ENCODE data around the gene CAMK2D.
A peak's percentile ranks its signal among the peaks of the same experiment; 100 is the strongest.

Gene CAMK2D

DNA sequence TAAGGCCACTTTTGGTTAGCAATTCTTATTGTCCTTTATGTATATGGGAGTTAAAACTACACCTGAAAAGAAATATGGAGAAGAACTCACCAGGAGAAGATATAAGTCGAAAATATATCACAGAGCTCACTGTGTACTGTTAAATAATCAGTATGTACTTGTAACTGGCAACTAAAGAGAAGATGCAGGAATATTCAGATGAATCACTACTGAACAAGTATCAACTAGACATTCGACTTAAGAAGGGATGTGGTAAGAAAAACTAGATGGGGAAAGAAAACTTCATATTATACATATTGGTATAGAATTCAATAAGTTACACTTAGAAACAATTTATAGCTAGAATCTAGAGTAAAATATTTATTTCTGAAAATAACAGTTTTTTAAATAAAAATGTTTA lies 230.0 kb downstream of the CAMK2D start:
- TF ChIP-seq PPARA (CRISPR knock-in tag; IDR thresholded peaks at IDR 0.05; ENCODE audit: borderline replicate concordance) = no peak
- TF ChIP-seq ESRRG (CRISPR knock-in tag; IDR thresholded peaks at IDR 0.05) = no peak
- no peak for TF ChIP-seq BACH2 (CRISPR knock-in tag; IDR thresholded peaks at IDR 0.05; ENCODE audit: borderline replicate concordance)
- no peak for TF ChIP-seq ISL1 (CRISPR knock-in tag; IDR thresholded peaks at IDR 0.05)
- no peak for TF ChIP-seq ZC3H10 (CRISPR knock-in tag; IDR thresholded peaks at IDR 0.05)
- TF ChIP-seq SNAI2 (CRISPR knock-in tag; IDR thresholded peaks at IDR 0.05) = no peak
- TF ChIP-seq, protein P1, sequence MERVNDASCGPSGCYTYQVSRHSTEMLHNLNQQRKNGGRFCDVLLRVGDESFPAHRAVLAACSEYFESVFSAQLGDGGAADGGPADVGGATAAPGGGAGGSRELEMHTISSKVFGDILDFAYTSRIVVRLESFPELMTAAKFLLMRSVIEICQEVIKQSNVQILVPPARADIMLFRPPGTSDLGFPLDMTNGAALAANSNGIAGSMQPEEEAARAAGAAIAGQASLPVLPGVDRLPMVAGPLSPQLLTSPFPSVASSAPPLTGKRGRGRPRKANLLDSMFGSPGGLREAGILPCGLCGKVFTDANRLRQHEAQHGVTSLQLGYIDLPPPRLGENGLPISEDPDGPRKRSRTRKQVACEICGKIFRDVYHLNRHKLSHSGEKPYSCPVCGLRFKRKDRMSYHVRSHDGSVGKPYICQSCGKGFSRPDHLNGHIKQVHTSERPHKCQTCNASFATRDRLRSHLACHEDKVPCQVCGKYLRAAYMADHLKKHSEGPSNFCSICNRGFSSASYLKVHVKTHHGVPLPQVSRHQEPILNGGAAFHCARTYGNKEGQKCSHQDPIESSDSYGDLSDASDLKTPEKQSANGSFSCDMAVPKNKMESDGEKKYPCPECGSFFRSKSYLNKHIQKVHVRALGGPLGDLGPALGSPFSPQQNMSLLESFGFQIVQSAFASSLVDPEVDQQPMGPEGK (CRISPR knock-in tag; IDR thresholded peaks at IDR 0.05; ENCODE audit: borderline replicate concordance) = no peak
- no peak for TF ChIP-seq ZNF70 (CRISPR knock-in tag; IDR thresholded peaks at IDR 0.05)
- TF ChIP-seq ARNTL (CRISPR knock-in tag; IDR thresholded peaks at IDR 0.05; ENCODE audit: borderline replicate concordance, low read depth) = no peak
- TF ChIP-seq RARB (CRISPR knock-in tag; IDR thresholded peaks at IDR 0.05) = no peak
- TF ChIP-seq, protein P2, sequence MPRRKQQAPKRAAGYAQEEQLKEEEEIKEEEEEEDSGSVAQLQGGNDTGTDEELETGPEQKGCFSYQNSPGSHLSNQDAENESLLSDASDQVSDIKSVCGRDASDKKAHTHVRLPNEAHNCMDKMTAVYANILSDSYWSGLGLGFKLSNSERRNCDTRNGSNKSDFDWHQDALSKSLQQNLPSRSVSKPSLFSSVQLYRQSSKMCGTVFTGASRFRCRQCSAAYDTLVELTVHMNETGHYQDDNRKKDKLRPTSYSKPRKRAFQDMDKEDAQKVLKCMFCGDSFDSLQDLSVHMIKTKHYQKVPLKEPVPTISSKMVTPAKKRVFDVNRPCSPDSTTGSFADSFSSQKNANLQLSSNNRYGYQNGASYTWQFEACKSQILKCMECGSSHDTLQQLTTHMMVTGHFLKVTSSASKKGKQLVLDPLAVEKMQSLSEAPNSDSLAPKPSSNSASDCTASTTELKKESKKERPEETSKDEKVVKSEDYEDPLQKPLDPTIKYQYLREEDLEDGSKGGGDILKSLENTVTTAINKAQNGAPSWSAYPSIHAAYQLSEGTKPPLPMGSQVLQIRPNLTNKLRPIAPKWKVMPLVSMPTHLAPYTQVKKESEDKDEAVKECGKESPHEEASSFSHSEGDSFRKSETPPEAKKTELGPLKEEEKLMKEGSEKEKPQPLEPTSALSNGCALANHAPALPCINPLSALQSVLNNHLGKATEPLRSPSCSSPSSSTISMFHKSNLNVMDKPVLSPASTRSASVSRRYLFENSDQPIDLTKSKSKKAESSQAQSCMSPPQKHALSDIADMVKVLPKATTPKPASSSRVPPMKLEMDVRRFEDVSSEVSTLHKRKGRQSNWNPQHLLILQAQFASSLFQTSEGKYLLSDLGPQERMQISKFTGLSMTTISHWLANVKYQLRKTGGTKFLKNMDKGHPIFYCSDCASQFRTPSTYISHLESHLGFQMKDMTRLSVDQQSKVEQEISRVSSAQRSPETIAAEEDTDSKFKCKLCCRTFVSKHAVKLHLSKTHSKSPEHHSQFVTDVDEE (CRISPR knock-in tag; IDR thresholded peaks at IDR 0.05) = no peak
- no peak for TF ChIP-seq ZNF565 (CRISPR knock-in tag; conservative IDR thresholded peaks at IDR 0.05; ENCODE audit: low read depth)
- ATAC-seq = no peak

DNA sequence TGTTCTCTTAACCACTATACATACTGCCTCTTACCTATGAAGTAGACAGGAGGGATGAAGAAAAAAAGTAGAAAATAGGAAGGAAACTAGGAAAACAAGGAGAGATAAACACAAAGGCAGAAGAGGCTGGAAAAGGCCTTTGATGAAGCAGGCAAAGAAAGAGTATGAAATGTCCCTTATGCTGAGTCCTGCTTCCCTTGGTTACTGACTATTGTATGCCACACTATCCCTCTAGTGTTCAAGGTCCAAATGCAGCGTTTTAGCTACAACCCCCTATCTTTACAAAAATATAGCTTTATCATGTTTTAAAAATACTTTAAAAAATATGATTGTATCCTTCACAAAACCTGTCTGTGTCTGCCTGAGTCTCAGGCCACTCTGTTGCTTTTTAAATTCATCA lies 233.1 kb downstream of the CAMK2D start:
- ATAC-seq = peak; percentile 30; the same call in 1 of the 3 replicates
- TF ChIP-seq ZNF8 (CRISPR knock-in tag; IDR thresholded peaks at IDR 0.05) (no peak), ZFP30 (CRISPR knock-in tag; IDR thresholded peaks at IDR 0.05) (no peak), ZNF70 (CRISPR knock-in tag; IDR thresholded peaks at IDR 0.05) (no peak)
- TF ChIP-seq, protein P1 (CRISPR knock-in tag; IDR thresholded peaks at IDR 0.05; ENCODE audit: borderline replicate concordance) = no peak

DNA sequence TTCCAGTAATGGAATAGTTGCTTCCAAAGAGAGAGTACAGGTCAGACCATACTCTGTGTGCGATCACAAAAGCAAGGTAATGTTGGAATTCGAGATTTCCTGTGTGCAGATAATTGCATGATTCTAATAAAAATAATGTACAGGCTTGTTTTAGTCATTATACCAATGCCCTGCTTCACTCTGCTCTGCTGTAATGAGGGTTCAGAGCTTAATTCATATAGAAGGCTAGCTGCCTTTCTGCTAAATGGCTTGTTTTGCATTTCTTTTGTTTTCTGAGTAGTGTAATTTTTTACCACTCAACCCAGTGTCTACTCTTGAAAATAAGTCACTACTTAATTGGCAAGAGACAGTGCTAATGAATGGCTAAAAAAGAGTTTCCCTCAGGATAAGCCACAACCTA lies 236.0 kb downstream of the CAMK2D start:
- no peak for ATAC-seq
- TF ChIP-seq TOX (CRISPR knock-in tag; IDR thresholded peaks at IDR 0.05; ENCODE audit: borderline replicate concordance) = no peak
- no peak for TF ChIP-seq CSDC2 (CRISPR knock-in tag; IDR thresholded peaks at IDR 0.05)
- no peak for TF ChIP-seq ZNF565 (CRISPR knock-in tag; conservative IDR thresholded peaks at IDR 0.05; ENCODE audit: low read depth)
- TF ChIP-seq TCF4 (CRISPR knock-in tag; IDR thresholded peaks at IDR 0.05; ENCODE audit: borderline replicate concordance) = no peak
- no peak for TF ChIP-seq SNAI2 (CRISPR knock-in tag; IDR thresholded peaks at IDR 0.05)
- TF ChIP-seq GLIS3 (CRISPR knock-in tag; IDR thresholded peaks at IDR 0.05) = no peak
- TF ChIP-seq BACH2 (CRISPR knock-in tag; IDR thresholded peaks at IDR 0.05; ENCODE audit: borderline replicate concordance) = no peak
- no peak for TF ChIP-seq OSR1 (CRISPR knock-in tag; IDR thresholded peaks at IDR 0.05)
- TF ChIP-seq, protein P3, sequence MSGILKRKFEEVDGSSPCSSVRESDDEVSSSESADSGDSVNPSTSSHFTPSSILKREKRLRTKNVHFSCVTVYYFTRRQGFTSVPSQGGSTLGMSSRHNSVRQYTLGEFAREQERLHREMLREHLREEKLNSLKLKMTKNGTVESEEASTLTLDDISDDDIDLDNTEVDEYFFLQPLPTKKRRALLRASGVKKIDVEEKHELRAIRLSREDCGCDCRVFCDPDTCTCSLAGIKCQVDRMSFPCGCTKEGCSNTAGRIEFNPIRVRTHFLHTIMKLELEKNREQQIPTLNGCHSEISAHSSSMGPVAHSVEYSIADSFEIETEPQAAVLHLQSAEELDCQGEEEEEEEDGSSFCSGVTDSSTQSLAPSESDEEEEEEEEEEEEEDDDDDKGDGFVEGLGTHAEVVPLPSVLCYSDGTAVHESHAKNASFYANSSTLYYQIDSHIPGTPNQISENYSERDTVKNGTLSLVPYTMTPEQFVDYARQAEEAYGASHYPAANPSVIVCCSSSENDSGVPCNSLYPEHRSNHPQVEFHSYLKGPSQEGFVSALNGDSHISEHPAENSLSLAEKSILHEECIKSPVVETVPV (CRISPR knock-in tag; IDR thresholded peaks at IDR 0.05) = no peak
- TF ChIP-seq, protein P4, sequence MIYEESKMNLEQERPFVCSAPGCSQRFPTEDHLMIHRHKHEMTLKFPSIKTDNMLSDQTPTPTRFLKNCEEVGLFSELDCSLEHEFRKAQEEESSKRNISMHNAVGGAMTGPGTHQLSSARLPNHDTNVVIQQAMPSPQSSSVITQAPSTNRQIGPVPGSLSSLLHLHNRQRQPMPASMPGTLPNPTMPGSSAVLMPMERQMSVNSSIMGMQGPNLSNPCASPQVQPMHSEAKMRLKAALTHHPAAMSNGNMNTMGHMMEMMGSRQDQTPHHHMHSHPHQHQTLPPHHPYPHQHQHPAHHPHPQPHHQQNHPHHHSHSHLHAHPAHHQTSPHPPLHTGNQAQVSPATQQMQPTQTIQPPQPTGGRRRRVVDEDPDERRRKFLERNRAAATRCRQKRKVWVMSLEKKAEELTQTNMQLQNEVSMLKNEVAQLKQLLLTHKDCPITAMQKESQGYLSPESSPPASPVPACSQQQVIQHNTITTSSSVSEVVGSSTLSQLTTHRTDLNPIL (CRISPR knock-in tag; IDR thresholded peaks at IDR 0.05; ENCODE audit: low read depth) = no peak
- TF ChIP-seq ZNF70 (CRISPR knock-in tag; IDR thresholded peaks at IDR 0.05) = no peak
- TF ChIP-seq PPARA (CRISPR knock-in tag; IDR thresholded peaks at IDR 0.05; ENCODE audit: borderline replicate concordance) = no peak
- TF ChIP-seq, protein P5, sequence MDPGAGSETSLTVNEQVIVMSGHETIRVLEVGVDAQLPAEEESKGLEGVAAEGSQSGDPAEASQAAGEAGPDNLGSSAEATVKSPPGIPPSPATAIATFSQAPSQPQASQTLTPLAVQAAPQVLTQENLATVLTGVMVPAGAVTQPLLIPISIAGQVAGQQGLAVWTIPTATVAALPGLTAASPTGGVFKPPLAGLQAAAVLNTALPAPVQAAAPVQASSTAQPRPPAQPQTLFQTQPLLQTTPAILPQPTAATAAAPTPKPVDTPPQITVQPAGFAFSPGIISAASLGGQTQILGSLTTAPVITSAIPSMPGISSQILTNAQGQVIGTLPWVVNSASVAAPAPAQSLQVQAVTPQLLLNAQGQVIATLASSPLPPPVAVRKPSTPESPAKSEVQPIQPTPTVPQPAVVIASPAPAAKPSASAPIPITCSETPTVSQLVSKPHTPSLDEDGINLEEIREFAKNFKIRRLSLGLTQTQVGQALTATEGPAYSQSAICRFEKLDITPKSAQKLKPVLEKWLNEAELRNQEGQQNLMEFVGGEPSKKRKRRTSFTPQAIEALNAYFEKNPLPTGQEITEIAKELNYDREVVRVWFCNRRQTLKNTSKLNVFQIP (CRISPR knock-in tag; IDR thresholded peaks at IDR 0.05; ENCODE audit: borderline replicate concordance, low read depth) = no peak
- no peak for TF ChIP-seq ZC3H10 (CRISPR knock-in tag; IDR thresholded peaks at IDR 0.05)
- TF ChIP-seq ZFP30 (CRISPR knock-in tag; IDR thresholded peaks at IDR 0.05) = no peak
- TF ChIP-seq ZFP3 (CRISPR knock-in tag; IDR thresholded peaks at IDR 0.05) = no peak
- TF ChIP-seq ISL1 (CRISPR knock-in tag; IDR thresholded peaks at IDR 0.05) = no peak
